HK-2 (cell line): ENCODE results near the gene PPL.
A peak's percentile ranks its signal among the peaks of the same experiment; 100 is the strongest.

Experiments
- DNase-seq: peaks from one replicate; pipeline ENCODE4 v3.0.0-alpha.2; 2018; ENCODE audit not compliant: unreplicated experiment

The PPL gene

DNA sequence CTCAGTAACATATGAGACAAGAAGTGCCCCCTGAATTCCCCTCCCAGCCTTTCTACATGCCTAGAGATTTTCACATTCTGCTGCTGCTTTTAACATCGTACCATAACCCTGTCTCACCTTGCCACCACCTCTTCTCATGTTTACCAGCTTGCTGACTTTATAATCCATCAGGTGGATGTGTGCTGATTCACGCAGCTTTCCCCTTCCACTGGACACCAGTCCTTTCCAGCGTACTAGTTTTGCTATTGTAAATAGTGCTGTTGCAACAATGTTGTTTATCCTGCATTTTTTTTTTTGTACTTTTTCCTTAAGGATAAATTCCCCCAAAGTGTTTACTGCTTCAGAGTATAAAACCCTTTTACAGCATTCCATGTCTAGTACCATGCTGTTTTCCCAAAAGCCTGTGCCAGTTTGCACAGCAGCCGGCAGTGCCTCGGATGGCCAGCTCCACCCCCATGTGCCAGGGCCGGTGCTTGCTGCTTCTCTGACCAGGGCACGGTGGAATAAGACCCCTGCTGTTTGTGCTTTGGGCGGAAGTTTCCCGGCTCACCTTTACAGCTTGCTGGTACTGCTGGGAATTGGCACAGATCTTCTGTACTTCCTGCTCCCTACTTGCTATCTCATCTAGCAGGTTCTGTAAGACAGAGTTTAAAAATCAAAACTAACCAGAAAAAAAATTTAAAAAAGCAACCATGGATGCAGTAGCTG is 48.4 kb downstream of the PPL start:
- DNase-seq = no peak

DNA sequence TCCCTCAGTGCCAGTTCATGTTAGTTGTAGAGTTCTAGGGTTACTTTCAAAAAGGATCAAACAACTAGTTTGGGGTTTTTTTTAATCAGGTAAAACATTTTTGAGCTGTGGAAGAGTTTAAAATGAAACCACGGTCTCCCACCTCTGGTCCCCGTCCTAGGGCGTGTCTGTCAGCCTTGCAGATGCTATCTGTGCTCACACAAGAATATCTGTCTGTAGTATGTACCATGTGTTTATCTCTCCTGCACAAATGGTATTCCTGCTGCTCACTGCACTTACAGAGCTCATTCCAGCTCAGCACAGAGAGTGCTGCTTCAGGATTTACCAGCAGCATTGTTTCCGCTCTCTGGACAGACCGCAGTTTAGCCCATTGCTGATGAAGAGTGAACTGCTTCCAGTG is 50.8 kb downstream of the PPL start:
- no peak for DNase-seq

DNA sequence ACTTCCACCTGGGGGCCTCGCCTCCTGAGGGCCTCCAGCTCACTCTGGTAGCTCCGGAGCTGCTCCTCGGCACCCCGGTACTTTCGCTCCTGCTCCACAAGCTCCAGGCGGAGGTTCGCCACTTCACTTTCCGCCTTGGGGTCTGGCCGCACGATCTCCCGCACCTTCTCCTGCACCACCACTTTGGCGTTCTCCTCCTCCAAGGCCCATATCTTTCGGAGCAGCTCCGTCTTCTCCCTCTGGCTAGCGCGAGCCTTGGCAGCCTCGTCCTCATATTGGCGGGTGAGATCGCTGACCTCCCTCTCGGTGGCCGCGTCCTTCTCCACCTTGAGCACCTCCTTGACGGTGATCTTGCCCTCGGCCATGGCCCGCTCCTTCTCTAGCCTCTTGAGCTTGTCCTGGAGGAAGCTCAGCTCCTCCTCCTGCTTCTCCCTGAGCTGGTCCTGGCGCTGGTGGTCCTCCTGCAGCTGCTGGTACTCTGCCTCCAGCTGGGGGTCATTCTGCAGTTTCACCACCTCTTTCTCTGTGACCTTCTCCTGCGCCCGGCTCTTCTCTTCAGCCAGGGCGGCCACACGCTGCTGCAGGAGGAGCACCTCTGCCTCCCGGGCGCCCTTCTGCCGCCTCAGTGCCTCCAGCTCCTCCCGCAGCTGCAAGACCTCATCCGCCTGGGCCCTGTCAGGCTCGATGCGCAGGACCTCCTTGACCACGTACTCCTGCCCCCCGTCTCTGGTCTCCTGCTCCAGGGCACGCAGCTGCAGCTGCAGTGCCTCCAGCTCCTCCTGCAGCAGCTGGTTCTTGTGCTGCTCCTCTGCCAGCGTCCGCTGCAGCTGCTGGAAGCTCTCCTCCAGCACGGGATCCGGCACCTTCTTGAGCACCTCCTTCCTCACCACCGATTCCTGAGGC is 51.7 kb downstream of the PPL start:
- DNase-seq = no peak

DNA sequence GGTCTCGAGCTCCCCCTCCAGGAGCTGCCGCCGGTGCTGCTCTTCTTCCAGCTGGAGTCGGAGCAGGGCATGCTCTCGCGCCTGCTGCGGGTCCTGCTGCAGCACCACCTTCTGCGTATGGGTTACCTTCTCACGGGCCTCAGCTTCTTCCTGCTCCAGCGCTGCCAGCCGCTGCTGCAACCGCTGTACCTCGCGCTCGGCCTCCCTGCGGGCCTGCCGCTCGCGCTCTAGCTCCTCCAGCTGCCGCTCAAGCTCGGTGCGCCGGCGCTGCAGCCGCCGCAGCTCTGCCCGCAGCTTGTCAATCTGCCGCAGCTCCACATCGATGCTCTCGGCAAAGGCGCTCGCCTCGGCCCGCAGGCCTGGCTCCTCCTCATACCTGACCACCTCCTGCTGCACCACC is 52.7 kb downstream of the PPL start:
- DNase-seq = no peak

DNA sequence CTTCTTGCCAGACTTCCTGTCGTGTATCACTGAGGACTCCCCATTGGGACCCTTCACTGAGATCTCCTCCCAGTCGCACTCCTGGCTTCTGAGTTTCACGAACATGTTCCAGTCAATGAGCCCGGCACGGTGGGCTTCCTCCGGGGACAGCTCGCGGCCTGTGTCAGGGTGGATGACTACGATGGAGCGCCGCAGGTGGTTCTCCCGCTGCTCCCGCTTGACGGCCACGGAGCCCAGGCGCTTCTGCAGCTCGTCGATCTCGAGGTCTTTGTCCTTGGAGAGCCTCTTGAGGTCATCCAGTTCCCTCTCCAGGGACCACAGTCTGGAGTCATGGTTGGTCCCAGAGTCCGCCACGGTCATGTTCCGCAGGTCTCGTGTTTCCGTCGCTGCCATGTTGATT is 53.4 kb downstream of the PPL start:
- DNase-seq = no peak

DNA sequence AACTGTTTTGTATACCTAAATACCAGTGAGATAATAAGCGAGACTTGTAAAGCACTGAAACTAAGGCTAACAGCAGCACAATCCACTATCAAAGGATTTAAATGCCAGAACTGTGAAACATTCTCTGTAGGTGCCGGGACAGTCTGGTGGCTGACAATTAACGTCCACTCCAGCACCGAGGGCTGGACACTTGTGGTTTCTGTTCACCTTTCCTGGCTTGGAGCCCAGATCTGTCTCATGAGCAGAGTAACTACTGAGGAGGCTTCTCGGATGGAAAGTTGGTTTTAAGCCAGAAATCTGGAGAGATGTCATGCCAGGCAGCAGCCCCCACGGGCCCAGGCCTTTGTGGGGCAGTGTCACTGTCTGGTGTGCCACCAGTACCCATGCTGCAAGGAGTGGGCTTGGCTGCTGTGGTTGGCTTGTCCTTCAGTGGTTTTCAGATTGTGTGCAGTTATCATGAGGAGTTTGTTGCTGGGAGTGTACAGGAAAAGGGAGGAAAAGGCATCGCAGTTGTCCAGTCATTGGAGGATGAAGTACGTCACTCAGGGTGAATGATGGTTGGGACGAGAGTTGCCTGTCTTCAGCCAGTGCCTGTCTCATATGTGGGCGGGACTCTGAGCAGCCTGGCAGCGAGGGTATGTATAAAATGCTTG is 54.2 kb downstream of the PPL start:
- peak; percentile 81 for DNase-seq

DNA sequence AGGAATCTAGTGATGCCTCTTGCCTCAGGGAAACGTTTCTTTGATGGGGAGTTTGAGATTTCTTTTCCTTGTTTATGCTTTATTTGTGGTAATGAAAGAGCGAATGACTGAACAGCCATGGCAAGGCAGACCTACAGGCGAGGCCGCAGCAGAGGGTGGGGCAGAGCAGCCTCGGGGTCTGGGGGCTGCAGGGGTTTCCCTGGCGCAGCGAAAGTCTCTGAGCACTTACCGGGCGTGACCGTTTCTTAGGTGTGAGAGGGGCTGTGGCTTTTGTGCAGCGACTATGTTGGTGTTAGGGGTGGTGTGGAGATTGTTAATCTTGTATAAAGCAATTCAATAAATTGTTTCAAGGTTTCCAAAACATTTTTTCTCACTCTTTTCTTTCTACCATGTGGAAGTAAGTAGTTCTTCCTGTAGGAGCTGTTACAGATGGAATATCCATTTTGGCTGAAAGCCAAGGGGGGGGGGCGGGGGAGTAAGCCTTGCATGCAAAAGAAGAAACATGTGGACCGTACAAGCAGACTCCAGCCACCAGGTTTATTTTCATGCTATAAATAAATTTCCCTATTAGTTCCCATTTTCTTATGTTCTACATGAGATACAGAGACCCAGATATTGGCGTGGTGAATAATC is 54.8 kb downstream of the PPL start:
- DNase-seq = peak; percentile 36

DNA sequence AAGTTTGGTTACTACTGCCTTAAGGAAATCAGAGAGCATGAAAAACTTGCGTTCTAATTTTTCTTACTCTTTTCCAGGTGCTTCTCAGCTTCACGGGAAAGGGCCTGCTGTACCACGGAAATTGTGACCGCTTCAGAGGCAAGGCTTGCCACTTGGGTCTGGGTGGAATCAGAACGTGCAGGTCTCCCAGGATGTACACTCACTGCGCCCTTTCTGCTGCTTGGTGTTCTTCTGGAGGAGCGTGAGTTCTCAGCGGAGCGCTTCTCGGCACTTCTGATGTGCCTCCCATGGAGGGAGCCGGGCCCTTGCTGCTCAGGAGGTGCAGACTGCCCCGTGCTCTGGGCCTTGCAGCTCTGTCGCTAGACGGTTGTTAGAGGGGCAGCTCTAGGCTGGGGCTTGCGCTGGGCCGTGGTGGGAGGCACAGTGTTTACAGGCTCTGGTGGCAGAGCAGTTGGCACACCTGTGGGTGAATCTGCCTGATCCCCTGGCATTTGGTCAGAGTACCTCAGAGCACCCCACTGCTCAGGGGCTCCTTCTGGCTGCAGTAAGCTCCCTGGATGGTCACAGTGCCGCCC is 56.9 kb downstream of the PPL start:
- DNase-seq = no peak

DNA sequence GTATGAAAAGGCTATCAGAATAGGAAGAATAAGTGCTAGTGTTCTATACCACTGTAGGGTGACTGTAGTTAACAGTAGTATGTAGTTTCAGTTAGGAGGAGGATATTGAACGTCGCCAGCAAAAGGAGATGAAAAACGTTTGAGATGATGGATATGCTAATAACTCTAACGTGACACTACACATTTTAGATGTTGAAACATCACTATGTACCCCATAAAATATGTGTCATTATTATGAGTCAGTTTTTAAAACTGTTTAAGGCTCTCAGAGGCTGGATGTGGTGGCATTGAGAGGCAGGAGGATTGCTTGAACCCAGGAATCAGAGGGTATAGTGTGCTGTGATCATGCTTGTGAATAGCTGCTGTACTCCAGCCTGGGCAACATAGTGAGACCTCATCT is 57.9 kb downstream of the PPL start:
- DNase-seq = no peak

DNA sequence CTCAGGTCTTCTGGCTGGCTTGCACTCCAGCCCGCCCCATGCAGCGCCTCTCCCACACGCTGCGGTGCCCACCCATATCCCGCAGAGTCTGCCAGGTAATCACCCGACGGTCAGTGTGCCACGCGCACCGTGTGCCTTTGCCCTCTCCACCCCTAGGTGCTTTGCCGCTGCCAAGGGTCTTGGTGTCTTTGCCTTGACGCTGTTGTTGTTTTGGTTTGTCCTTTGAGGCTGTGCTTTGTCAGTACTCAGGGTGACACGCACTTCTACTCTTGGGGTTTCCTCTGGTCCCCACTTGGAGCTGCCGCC is 59.6 kb downstream of the PPL start:
- DNase-seq = no peak

DNA sequence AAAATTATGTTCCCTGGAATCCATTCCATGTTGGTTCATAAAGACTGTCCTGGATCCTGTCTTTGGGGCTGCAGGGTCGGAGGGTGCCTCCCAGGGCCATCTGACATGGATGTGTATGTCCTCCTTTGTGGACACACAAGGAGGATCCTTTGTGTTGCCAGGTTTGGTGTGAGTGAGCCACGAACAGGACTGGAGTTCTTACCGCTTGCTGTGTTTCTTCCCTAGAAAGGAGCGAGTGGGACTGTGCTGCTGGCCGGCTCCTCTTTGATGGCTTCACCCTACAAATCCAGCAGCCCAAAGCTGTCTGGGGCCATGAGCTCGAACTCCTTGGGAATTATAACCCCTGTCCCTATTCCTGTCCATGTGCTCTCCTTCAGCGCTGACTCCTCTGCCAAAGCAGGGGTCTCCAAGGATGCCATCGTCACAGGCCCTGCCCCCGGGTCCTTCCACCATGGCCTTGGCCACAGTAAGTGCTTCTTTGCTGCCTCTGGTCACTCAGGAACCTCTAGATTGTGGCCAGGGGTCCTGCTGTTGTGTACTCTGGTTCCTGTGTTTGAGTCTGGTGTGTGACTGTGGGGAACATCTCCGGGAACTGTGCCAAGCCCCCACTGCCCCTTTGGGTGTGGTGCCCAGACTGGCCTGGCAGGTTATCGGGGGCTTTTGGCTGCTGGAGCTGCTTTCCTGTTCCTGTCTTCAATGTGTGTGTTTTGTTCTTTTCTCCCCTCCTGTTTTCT is 60.1 kb downstream of the PPL start:
- DNase-seq = no peak

DNA sequence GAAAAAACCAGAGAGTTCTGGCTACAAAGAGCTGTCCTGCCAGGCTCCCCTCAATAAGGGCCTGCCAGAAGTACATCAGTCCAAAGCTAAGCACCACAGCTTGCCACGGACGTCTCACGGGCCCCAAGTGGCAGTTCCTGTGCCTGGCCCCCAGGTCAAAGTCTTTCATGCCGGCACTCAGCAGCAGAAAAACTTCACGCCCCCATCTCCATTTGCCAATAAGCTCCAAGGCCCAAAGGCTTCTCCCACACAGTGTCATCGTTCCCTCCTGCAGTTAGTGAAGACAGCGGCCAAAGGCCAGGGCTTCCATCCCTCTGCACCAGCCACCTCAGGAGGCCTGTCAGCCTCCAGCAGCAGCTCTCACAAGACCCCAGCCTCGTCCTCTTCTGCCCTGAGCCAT is 62.3 kb downstream of the PPL start:
- no peak for DNase-seq

DNA sequence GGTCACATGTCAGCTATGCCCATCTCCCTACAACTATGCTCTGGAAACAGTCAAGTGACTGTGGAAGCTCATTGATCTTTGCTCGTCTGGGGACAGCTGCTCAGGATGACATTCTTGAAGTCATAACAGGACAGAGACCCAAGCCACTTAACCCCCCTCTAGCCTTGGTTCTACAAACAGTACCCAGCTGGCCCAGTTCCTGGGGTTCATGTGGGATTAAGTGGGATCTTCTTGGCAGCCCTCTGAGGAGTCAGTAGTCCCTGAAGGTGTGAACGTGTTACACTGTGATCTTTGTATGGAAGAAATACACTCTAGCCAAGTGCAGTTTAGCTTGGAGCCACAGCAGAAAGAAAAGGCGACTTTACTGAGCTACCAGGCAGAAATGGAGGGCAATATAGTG is 63.9 kb downstream of the PPL start:
- DNase-seq = no peak

DNA sequence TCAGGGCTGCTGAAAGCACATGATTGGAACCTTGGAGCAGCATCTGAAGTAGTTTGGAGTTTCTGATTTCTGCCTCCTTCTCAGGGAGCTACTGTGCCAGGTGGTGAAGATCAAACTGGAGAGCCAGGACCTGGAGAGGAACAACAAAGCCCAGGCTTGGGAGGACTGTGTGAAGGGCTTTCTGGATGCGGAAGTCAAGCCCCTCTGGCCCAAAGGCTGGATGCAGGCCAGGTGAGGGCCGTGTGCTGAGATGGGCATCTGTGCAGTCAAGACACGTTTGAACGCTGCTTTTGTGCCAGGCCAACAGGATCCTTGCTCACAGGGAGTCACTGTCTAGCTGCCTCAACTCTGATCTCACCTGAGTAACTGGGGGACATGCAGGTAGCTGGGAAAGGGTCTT is 65.9 kb downstream of the PPL start:
- no peak for DNase-seq

DNA sequence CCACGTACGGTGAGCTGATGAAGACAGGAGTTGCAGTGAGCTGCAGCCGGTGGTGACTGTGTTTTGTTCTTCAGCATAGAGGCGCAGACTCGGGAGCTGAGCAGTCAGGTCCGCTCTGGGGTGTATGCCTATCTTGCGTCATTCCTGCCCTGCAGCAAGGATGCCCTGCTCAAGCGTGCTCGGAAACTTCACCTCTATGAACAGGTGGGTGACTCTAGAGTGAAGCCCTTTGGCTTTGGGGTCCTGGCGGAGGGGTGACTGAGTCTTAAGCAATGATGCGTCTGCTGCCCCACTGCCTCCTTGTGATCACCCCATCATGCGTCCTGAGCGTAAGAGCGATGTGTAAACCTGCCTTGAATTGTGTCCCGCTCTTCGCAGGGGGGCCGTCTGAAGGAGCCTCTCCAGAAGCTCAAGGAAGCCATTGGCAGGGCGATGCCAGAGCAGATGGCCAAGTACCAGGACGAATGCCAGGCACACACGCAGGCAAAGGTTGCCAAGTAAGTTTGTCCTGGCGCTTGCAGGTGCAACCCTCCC is 66.7 kb downstream of the PPL start:
- DNase-seq = no peak

DNA sequence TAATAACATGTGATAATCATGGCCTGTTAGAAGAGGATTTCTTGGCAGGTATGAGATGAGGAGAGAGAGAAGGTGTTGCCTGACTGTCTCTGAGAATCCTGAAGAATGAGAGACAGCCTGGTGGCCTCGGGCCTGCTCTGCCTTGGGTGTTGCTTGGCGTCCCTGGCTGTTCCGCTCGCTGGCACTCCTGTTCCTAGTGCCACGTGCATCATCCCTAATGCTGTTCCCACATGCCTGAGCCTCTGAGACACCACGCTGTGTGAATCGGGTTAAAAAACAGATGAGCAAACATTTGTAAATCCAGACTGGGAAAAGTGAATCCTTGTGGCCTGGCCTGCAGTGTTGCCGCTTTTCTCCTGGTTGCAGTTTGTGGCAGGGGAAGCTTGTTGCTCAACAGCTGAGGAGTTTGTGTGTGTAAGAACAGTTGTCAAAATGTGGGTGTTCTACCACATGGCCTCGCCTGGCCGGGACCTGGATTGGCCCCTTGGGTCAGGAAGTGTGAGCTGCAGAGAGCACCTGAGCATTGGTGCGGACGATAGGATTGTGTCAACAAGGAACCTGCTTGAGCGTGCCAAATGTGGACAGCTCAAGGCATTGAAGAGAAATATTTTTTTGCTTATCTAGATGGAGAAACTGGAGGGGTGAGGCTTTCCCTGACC is 67.7 kb downstream of the PPL start:
- DNase-seq = no peak

DNA sequence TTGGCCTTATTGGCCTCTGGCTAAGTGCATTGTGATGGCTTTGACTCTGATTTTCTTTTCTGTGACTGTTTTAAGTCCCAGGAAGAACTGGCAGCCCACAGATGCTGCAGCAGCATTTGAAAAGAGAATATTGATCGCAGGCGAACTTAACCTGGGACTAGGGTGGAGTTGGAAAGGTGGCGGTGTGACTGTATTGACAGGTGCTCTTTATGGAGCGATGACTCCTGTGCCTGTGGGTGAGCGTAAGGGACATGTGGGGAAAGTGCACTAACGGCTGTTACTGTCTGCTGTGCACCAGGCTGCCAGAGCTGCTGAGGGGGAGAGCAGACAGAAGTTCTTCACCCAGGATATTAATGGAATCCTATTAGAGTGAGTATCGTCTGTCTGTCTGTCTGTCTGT is 68.4 kb downstream of the PPL start:
- DNase-seq = no peak

DNA sequence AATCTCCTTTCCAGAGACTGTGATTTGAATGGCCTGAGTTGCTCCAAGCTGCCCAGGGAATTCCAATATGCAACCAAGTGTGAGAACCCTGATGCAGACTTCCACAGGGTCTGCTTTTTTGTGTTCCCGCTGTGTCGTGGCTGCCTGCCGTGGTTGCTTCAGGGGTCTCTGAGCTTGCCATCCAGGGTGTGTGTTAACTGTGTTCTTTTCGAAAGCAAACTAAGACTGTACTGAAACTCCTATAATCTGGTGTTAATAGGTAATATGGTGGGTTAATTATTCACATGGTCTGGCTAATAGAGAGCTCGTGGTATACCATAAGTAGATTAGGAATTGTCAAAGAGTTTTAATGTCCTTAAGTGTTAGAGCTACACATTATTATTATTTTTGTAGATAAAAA is 68.9 kb downstream of the PPL start:
- DNase-seq = no peak

DNA sequence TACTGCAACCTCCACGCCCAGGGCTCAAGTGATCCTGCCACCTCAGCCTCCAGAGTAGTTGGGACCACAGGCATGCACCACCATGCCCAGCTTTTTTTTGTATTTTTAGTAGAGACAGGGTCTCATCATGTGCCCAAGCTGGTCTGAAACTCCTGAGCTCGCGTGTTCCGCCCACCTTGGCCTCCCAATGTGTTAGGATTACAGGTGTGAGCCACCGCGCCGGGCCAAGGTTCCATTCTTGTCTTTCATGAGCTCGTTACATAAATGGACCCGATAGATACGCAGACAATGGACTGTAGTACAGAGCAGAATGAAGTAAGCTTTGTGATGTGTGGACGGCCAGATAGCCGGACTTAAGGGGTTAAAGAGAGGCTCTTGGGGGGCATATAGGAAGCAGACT is 70.4 kb downstream of the PPL start:
- DNase-seq = no peak

DNA sequence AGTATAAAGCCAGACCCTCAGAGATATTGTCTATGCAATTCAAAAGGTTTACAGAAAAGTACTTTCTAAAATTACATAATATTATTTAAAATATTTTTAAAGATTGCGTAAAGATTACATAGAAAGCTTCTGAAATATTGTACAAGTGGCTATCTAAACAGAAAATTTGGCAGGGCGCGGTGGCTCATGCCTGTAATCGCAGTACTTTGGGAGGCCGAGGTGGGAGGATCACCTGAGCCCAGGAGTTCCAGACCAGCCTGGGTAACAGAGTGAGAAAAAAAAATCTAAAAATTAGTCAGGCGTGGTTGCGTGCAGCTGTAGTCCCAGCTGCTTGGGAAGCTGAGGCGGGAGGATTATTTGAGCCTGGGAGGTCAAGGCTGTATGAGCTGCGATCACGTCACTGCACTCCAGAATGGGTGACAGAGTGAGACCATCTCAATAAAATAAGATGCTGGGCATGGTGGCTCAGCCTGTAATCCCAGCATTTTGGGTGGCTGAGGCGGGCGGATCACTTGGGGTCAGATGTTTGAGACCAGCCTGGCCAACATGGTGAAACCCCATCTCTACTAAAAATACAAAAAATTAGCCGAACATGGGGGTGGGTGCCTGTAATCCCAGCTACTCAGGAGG is 71.6 kb downstream of the PPL start:
- no peak for DNase-seq
